GM18499 (cell line): ENCODE measurements around the gene TBC1D10B.
"Not testable (repeated sequence)": the region's sequence is repeated elsewhere in the genome, so short reads cannot be mapped to it uniquely, and the experiment has no call there.

ENCODE experiments used
- ATAC-seq: cut with Tn5 transposase; IDR thresholded peaks from one replicate; pipeline ENCODE4 v1.9.1; 2021; ENCODE audit warnings: moderate number of reproducible peaks; ENCODE audit not compliant: insufficient read depth, unreplicated experiment

The TBC1D10B gene

DNA sequence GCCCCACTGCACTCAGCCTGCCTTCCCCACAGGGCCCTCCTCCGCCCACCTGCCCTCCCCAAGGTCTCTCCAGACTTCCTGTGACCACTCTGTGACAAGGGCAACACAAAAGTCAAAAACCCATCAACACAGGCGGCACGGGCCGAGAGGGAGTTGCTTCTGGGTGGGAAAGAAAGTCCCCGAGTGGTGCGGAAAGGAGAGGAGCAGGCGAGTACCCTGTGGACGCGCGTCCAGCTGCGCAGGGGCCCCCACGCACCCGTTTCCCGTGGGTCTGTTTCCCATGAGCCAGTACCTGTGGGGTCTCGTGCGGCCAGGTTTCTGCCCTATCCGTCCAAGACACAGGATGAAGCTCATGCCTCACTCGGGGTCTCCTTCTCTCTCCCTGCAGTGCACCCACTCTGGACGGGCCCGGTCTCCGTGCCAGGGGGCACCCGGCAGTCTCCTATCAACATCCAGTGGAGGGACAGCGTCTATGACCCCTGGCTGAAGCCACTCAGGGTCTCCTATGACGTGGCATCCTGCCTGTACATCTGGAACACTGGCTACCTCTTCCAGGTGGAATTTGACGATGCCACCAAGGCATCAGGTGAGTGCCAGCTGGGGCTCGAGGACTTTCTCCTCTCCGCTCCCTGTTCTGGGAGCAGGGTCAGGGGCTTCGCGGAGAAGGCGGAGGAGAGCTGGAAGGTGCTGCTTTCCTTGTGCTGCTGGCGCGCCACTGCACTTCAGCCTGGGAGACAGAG is 27.4 kb downstream of the TBC1D10B start:
- no peak for ATAC-seq

DNA sequence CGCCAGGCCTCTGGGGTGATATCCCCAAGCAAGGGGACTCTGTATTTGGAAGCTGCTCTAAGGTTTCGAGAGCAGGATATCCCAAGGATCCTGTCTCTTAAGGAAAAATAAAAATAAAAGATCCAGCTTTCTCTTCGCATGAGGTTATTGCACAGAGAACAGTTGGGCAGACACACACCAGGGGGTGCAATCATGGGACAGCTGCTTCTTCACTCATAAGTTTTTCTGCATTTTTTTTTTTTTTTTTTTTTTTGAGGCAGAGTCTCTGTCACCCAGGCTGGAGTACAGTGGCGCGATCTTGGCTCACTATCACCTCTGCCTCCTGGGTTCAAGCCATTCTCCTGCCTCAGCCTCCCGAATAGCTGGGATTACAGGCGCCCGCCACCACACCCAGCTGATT is 28.3 kb downstream of the TBC1D10B start:
- ATAC-seq: not testable (repeated sequence)

DNA sequence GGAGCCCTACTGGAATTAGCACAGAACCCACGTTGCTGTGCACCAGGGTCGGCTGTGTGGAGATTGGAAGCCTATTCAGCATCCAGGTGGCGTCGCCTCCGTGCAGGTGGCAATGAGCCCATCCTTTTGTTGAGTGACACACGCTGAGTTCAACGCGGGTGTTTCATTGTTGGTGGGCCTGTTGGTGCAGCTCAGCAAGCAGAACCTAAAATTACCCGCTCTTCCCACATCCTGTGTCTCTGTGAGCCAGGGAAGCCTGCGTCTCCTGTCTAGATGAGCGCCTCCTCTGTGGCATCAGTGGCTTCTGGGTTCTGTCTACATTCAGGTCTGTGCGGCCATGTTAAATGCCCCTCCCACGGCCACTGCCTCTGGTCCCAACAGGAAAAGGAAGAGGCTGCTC is 29.7 kb downstream of the TBC1D10B start:
- ATAC-seq: no peak

DNA sequence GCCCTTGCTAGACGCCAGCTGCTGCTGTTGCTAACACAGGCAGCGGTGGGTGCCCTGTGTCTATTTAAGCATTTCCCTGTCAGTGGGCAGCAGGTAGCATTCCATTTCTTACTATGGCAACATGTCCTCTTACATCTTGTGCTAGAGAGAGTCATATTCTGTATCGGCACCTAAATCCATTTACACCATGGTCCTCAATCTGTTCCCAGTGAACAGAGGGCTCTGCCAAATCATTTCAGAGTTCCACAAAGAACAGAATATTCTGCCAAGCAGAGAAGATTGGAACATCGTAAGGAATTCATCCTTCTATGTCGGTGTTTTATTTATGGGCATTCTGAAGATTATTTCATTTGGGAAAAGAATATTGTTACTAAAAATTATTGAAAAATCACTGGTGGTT is 31.6 kb downstream of the TBC1D10B start:
- not testable (repeated sequence) for ATAC-seq

DNA sequence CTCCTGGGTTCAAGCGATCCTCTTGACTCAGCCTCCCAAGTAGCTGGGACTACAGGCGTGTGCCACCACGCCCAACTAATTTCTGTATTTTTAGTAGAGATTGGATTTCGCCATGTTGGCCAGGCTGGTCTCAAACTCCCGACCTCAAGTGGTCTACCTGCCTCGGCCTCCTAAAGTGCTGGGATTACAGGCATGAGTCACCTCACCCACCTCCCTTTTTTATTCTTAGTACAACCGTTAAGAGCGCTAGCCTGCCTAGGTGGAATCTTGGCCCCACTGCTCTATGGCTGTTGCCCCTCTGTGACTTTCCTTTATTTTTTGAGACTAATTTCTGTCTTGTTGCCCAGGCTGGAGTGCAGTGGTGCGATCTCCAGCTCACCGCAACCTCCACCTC is 32.3 kb downstream of the TBC1D10B start:
- ATAC-seq: not testable (repeated sequence)

DNA sequence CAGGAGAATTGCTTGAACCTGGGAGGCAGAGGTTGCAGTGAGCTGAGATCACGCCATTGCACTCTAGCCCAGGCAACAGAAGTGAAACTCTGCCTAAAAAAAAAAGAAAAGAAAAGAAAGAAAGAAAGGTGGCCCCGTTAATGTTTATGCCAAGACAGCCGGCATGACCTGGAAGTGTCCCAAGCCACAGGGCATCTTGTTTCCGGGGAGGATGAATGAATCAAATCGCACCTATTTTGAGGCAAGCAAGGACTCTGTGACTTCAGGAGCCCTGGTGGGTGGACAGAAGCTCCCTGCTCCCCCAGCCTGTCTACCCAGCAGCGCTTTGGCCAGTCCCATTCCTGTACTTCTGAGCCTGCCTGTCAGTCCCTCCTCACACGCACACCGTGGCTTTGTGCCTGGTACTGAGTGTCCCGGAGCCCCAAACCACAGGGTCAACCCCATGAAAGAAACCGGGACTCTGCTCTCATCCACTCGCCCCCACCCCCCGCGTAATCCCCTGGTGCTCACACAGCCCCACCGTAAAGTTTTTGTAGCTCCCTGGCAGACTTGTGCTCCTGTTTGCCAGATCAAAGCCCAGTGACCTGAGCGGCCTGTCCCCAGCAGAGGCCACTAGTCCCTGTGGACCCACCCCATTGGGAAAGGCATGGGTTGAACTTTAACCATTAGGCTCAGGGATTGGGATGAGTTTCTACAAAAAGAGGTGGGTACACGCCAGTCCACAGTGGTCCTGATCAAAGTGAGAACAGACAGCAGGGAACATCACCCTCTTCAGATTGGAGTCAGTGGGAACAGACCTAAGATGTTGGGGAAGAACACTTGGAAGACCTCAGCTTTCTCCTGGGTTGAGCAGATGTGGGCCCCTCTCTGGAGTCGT is 34.5 kb downstream of the TBC1D10B start:
- ATAC-seq: no peak

DNA sequence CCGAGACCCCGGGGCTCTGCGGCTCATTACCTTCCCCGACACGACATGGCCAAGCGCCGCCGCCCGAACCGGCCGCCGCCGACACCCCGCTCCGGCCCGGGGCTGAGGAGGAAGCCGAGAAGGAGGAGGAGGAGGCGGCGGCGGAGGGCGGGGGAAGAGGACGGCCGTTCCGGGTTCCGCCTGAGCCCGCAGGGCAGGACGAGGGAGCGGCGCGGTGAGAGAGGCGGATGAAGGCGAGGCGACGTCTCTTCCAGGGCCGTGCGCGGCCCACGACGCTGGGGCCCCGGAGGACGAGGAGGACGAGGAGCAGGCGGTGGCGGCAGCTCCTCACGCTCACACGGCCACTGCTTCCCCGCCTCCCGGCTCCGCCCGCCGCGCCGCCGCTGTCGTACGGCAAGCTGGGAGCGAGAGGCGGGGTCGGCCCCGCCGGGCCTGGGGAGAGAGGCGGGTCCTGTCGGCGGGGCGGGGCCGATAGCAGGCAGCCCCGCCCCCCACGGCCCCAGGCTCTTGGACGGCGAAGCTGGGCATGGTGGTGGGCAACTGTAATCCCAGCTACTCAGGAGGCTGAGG is 35.2 kb downstream of the TBC1D10B start:
- not testable (repeated sequence) for ATAC-seq

DNA sequence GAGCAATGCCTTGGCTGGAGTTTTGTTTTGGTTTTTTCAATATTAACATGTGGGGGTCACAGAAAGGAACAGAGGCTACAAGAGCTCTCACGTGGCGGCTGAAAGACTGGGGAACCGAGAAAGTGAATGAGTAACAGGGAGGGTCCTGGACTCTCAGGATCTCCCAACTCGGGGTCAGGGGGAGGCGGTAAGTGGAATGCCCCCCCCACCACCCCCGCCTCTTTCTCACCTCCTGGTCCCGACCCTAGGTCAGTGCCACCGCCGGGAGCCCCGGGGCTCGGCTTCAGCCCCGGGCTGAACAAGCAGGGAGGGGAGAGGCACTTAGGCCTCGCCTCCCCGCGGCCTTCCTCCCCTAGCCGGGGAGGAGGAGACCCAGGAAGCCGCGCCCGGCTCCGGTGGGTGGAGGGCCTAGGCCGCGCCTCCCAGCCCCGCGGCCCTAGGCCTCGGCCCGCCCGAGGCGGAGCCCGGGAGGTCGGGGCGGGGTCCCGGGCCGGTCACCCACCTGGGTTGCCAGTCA is 35.8 kb downstream of the TBC1D10B start:
- ATAC-seq: not testable (repeated sequence)

DNA sequence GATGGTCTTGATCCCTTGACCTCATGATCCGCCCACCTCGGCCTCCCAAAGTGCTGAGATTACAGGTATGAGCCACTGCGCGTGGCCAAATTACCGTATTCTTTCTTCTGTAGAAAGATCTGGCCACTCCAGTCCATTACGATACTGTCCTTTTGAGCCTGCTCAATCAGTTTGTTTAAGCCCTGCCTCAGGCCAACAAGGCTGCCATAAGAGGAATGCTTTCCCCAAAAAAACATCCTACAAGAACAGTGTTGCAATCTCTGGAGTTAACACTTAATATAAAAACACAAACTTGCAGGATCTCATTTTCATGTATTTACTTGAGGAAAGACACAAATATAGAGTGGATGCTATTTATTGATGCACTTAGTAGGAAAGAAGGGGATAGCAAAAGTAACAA is 46.1 kb downstream of the TBC1D10B start:
- not testable (repeated sequence) for ATAC-seq

DNA sequence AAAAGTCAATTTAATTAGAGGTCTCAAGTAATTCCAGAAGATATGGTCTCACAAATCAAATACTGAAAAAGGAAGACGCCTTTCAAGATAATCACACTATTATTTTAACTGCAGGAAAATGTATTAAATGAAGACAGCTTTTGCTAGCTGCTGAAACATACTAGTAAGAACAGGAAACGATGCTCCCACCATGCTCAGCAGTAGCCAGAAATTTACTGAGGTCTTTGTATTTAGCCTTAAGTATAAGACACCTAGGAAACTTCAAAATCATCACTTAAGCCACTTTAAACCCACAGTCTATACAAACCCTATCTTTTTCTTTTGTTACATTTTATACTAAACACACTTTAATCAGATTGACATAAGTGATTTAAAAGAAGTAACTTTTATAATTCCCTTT is 51.6 kb downstream of the TBC1D10B start:
- ATAC-seq: not testable (repeated sequence)

DNA sequence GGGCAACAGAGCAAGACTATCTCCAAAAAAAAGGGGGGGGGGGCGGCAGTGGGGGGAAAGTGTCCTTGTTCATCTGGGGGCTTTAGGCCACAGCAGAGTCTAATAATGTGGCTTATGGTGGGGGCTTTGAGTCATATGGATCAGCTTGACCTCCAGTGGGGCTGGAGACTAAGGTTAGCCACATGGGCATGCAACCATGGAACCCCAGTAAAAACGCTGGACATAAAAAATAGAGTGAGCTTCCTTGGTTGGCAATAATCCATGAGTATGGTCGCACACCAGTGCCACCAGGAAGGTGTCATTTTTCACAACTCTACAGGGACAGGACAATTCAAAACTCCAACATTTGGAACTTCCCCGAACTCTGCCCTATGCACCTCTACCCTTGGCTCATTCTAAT is 59.4 kb downstream of the TBC1D10B start:
- ATAC-seq: not testable (repeated sequence)

DNA sequence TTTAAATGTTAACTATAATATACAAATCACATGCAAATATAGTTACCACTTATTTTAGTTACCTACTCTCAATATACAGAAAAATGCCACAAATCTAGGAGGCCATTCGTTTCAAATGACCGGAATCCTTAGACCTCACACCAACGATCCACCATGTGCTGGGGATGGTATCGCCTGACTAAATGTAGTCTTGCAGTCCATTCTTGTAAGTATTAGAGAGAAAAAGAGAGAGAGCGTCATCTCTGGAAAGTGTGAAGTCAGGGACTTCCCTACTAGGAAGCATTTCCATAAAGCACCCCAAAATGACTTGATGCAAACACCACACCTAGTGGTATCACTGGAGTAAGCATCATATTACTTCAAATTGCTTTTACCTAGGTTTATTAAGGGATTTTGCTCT is 61.0 kb downstream of the TBC1D10B start:
- not testable (repeated sequence) for ATAC-seq
